Measurements from ENCODE around the gene KAZN.

The KAZN gene

GRCh38 chr1:14895727-14896126 lies 297.2 kb downstream of the KAZN start:
- DNase-seq = no peak

GRCh38 chr1:14896381-14897079 lies 298.0 kb downstream of the KAZN start:
- DNase-seq = peak; percentile 58

GRCh38 chr1:14897080-14897449 lies 298.6 kb downstream of the KAZN start:
- DNase-seq = peak; percentile 28

- DNase-seq = no peak
These were observed 299.1 kb downstream of the KAZN start for GRCh38 chr1:14897547-14897946.

- DNase-seq = no peak
These were observed 299.6 kb downstream of the KAZN start for GRCh38 chr1:14897997-14898645.

- DNase-seq = no peak
These were observed 301.2 kb downstream of the KAZN start for GRCh38 chr1:14899686-14900085.

- DNase-seq = no peak
These were observed 303.0 kb downstream of the KAZN start for GRCh38 chr1:14901371-14901954.

GRCh38 chr1:14903922-14904321 lies 305.4 kb downstream of the KAZN start:
- no peak for DNase-seq

- no peak for DNase-seq
These were observed 308.2 kb downstream of the KAZN start for GRCh38 chr1:14906665-14907064.

- DNase-seq = no peak
These were observed 308.9 kb downstream of the KAZN start for GRCh38 chr1:14907416-14907815.

GRCh38 chr1:14909273-14909672 lies 310.8 kb downstream of the KAZN start:
- DNase-seq = no peak

GRCh38 chr1:14909920-14910460 lies 311.5 kb downstream of the KAZN start:
- DNase-seq = no peak

- DNase-seq = no peak
These were observed 312.7 kb downstream of the KAZN start for GRCh38 chr1:14910984-14911721.

- DNase-seq = no peak
These were observed 314.5 kb downstream of the KAZN start for GRCh38 chr1:14912839-14913481.

- no peak for DNase-seq
These were observed 315.1 kb downstream of the KAZN start for GRCh38 chr1:14913482-14914177.

GRCh38 chr1:14914351-14914988 lies 316.0 kb downstream of the KAZN start:
- DNase-seq = no peak

- DNase-seq = peak; percentile 42
These were observed 317.0 kb downstream of the KAZN start for GRCh38 chr1:14915356-14916054.

GRCh38 chr1:14919289-14919688 lies 320.8 kb downstream of the KAZN start:
- DNase-seq = no peak

GRCh38 chr1:14919751-14920150 lies 321.3 kb downstream of the KAZN start:
- no peak for DNase-seq

GRCh38 chr1:14921057-14921456 lies 322.6 kb downstream of the KAZN start:
- peak; percentile 43 for DNase-seq
